Left ventricle myocardium inferior (tissue), 1 donor: Measurements from ENCODE around the gene TTPAL. TPM values are rescaled to one million over a fixed set of nuclear protein-coding genes. Genes with fewer than 3 reads are reported as not detected.

Experiments
- DNase-seq: peaks from one replicate; pipeline ENCODE4 v3.0.0-alpha.2; 2020
- H3K27ac ChIP-seq: fragments of 200-600 bp; replicated peaks from 2 replicates; pipeline ENCODE4 v1.8.0; 2021
- H3K27me3 ChIP-seq: fragments of 200-600 bp; 2 replicates; pipeline ENCODE4 v1.8.0; 2021; ENCODE audit warnings: low read depth
- H3K36me3 ChIP-seq: fragments of 200-600 bp; 2 replicates; pipeline ENCODE4 v1.8.0; 2021
- H3K4me1 ChIP-seq: fragments of 200-600 bp; 2 replicates; pipeline ENCODE4 v1.8.0; 2021
- H3K4me3 ChIP-seq: fragments of 200-600 bp; 2 replicates; pipeline ENCODE4 v1.8.0; 2021; ENCODE audit warnings: mild to moderate bottlenecking, moderate library complexity
- H3K9me3 ChIP-seq: fragments of 200-600 bp; replicated peaks from 2 replicates; pipeline ENCODE4 v1.8.0; 2021
- CTCF ChIP-seq: fragments of 200-600 bp; IDR thresholded peaks from 2 replicates; pipeline ENCODE4 v1.8.0; 2021; ENCODE audit warnings: antibody characterized with exemption, mild to moderate bottlenecking, borderline replicate concordance
- intact Hi-C: fragments of 100-400 bp; cut with micrococcal nuclease; formaldehyde crosslinking; loops from one replicate; pipeline ENCODE4 v1.11.0; 2022
- total RNA-seq: library from RNA; stranded (reverse); fragmentation: NEBNext Ultra II Directional; extraction: Animal tissue kit (Norgen Biotek cat#: 25700); gene quantifications from one replicate; pipeline ENCODE4 v1.2.1, GENCODE V29; 2021
- donor health status: DM: no; HTN: yes; CAD: no; lungs with severe emphysema.

Gene TTPAL
- total RNA-seq, 1 donor from 2014 or later = 4.5 TPM

GRCh38 chr20:44502968-44503367, 27.3 kb downstream of the TTPAL start:
- Histone ChIP-seq H3K27ac (no peak overlapping the region), H3K9me3 (no peaks in the 10 kb centered on the region), H3K4me1 (peaks cover 22% of the 10 kb centered on the region), H3K36me3 (peaks cover 100% of the 10 kb centered on the region), H3K27me3 (no peaks in the 10 kb centered on the region), H3K4me3 (no peak overlapping the region)
- DNase-seq = no peak
- TF ChIP-seq CTCF = no peak
- intact Hi-C loops = no loop called here

- no peak for TF ChIP-seq CTCF
- Histone ChIP-seq H3K4me3 (no peak overlapping the region), H3K9me3 (no peaks in the 10 kb centered on the region), H3K36me3 (peaks cover 100% of the 10 kb centered on the region), H3K27ac (no peak overlapping the region), H3K4me1 (peaks cover 22% of the 10 kb centered on the region), H3K27me3 (no peaks in the 10 kb centered on the region)
- intact Hi-C loops = no loop called here
- no peak for DNase-seq
These were observed 29.0 kb downstream of the TTPAL start for GRCh38 chr20:44504402-44505307.

GRCh38 chr20:44509762-44510161, 34.1 kb downstream of the TTPAL start:
- H3K4me1 ChIP-seq = peaks cover 15% of the 10 kb centered on the region
- peaks cover 91% of the 10 kb centered on the region for H3K36me3 ChIP-seq
- no peak for TF ChIP-seq CTCF
- H3K27ac ChIP-seq = no peak overlapping the region
- no peaks in the 10 kb centered on the region for H3K27me3 ChIP-seq
- intact Hi-C loops = no loop called here
- DNase-seq = no peak
- no peak overlapping the region for H3K4me3 ChIP-seq
- H3K9me3 ChIP-seq = no peaks in the 10 kb centered on the region

GRCh38 chr20:44513871-44514270, 38.2 kb downstream of the TTPAL start:
- no peak for TF ChIP-seq CTCF
- Histone ChIP-seq H3K4me1 (peaks cover 56% of the 10 kb centered on the region), H3K36me3 (peaks cover 54% of the 10 kb centered on the region), H3K4me3 (no peak overlapping the region), H3K27me3 (no peaks in the 10 kb centered on the region), H3K27ac (no peak overlapping the region), H3K9me3 (no peaks in the 10 kb centered on the region)
- intact Hi-C loops = no loop called here
- no peak for DNase-seq

- no peak for DNase-seq
- H3K27me3 ChIP-seq = no peaks in the 10 kb centered on the region
- intact Hi-C loops = no loop called here
- TF ChIP-seq CTCF = no peak
- H3K4me3 ChIP-seq = no peak overlapping the region
- no peaks in the 10 kb centered on the region for H3K9me3 ChIP-seq
- H3K4me1 ChIP-seq = peaks cover 83% of the 10 kb centered on the region
- H3K27ac ChIP-seq = peak overlapping the region; percentile 20
- peaks cover 27% of the 10 kb centered on the region for H3K36me3 ChIP-seq
These were observed 40.8 kb downstream of the TTPAL start for GRCh38 chr20:44516491-44516890.
